ENCODE data around the gene NLN. TPM values are rescaled to one million over a fixed set of nuclear protein-coding genes. Genes with fewer than 3 reads are reported as not detected.

NLN gene
- total RNA-seq, 2 experiments from 2014 or later, result 1.4 to 2.5 TPM

DNA sequence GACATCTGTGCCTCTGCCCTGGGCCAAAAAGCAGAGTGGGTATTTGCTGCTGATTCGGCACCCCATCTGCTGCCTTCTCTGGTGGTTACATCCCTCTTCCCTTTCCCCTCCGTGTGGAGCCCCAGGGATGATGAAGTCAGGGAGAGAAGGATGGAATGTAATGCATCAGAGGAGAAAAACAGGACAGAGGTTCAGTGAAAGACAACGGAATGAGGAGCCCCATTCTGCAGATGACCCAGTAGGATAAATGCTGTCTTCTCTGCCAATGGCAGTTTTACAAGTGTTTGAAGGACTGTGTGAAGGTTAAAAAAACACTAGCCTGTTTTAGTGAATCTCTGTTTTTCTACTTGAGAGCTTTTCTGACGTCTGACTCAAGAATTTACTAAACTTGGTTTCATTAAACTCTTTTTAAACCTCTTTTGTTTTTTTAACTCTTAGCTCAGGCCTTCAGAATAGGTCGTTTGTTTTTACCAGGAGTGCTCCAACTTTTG, 86.3 kb downstream of the NLN start:
- intact Hi-C loops (cut with DNase I, micrococcal nuclease), result loop anchor here in 1 of 2 experiments (10.0 kb wide), 1 partner anchor 117 kb away; the partner anchor contains the start of gene ERBIN
- no peak overlapping the region for H3K27ac Mint-ChIP-seq
- DNase-seq (no peak), ATAC-seq (ENCODE audit: poor library complexity) (no peak)
- ChIA-PET POLR2A (no interaction called here), CTCF (interaction anchor here (1.2 kb wide), 1 partner anchor 10 kb away, joined by 5 read pairs; no protein-coding TSS in a partner anchor)
- H3K4me3 Mint-ChIP-seq, result no peak overlapping the region
- no peak overlapping the region for H3K4me3 ChIP-seq (ENCODE audit: low read length)
- no peaks in the 10 kb centered on the region for H3K9me3 Mint-ChIP-seq
- no peaks in the 10 kb centered on the region for H3K36me3 ChIP-seq (ENCODE audit: insufficient read depth, low read length)
- no peaks in the 10 kb centered on the region for H3K27me3 ChIP-seq (ENCODE audit: control insufficient read depth in 1 of 2, insufficient read depth in 2 of 2, low read length in 2 of 2)
- H3K27ac ChIP-seq (ENCODE audit: low read depth in 1 of 2, low read length in 2 of 2), result no peak overlapping the region
- no peaks in the 10 kb centered on the region for H3K27me3 Mint-ChIP-seq
- H3K4me1 ChIP-seq (ENCODE audit: insufficient read depth, low read length), result peaks cover 9% of the 10 kb centered on the region
- TF ChIP-seq, protein P1, sequence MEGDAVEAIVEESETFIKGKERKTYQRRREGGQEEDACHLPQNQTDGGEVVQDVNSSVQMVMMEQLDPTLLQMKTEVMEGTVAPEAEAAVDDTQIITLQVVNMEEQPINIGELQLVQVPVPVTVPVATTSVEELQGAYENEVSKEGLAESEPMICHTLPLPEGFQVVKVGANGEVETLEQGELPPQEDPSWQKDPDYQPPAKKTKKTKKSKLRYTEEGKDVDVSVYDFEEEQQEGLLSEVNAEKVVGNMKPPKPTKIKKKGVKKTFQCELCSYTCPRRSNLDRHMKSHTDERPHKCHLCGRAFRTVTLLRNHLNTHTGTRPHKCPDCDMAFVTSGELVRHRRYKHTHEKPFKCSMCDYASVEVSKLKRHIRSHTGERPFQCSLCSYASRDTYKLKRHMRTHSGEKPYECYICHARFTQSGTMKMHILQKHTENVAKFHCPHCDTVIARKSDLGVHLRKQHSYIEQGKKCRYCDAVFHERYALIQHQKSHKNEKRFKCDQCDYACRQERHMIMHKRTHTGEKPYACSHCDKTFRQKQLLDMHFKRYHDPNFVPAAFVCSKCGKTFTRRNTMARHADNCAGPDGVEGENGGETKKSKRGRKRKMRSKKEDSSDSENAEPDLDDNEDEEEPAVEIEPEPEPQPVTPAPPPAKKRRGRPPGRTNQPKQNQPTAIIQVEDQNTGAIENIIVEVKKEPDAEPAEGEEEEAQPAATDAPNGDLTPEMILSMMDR (IDR thresholded peaks at IDR 0.05), result no peak
- peaks cover 5% of the 10 kb centered on the region for H3K36me3 Mint-ChIP-seq (ENCODE audit: low read depth)
- H3K4me1 Mint-ChIP-seq (ENCODE audit: low read depth), result peaks cover 37% of the 10 kb centered on the region
- H3K9me3 ChIP-seq (ENCODE audit: control insufficient read depth in 1 of 2, insufficient read depth in 1 of 2, low read length in 2 of 2), result peaks cover 0 to 4% of the 10 kb centered on the region in 2 experiments

DNA sequence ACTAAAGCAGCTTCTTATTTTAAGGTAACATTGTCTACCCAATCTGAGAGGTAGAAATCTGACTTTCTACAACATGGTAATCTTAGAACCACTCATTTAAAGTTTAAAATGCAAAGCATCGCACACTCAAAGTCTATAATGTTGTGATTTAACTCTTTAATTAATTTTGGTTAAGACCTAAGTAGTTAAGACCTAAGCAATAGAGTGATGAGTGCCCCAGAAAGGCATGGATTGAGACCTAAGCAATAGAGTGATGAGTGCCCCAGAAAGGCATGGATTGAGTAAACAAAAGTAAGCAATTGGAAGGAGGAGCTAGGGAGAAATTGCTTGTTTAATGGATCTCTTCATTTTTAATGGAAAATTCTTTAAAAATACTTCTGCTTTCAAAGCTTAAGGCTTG, 86.8 kb downstream of the NLN start:
- Histone ChIP-seq H3K9me3 (ENCODE audit: control insufficient read depth in 1 of 2, insufficient read depth in 1 of 2, low read length in 2 of 2) (no peaks in the 10 kb centered on the region), H3K36me3 (ENCODE audit: insufficient read depth, low read length) (no peaks in the 10 kb centered on the region), H3K4me3 (ENCODE audit: low read length) (no peak overlapping the region), H3K27ac (ENCODE audit: low read depth in 1 of 2, low read length in 2 of 2) (no peak overlapping the region), H3K4me1 (ENCODE audit: insufficient read depth, low read length) (peaks cover 4% of the 10 kb centered on the region), H3K27me3 (ENCODE audit: control insufficient read depth in 1 of 2, insufficient read depth in 2 of 2, low read length in 2 of 2) (no peaks in the 10 kb centered on the region)
- peaks cover 3% of the 10 kb centered on the region for H3K36me3 Mint-ChIP-seq (ENCODE audit: low read depth)
- ATAC-seq (ENCODE audit: poor library complexity) (no peak), DNase-seq (no peak)
- no peak overlapping the region for H3K4me3 Mint-ChIP-seq
- no peaks in the 10 kb centered on the region for H3K27me3 Mint-ChIP-seq
- CTCF ChIA-PET, result no interaction called here
- intact Hi-C loops (cut with DNase I, micrococcal nuclease), result loop anchor here in 1 of 2 experiments (10.0 kb wide), 1 partner anchor 116 kb away; the partner anchor contains the start of gene ERBIN
- POLR2A ChIA-PET, result interaction anchor here (0.6 kb wide), 1 partner anchor 23 kb away, joined by 3 read pairs; no protein-coding TSS in a partner anchor
- TF ChIP-seq, protein P1 (IDR thresholded peaks at IDR 0.05), result no peak
- no peak overlapping the region for H3K27ac Mint-ChIP-seq
- H3K9me3 Mint-ChIP-seq, result no peaks in the 10 kb centered on the region
- peaks cover 35% of the 10 kb centered on the region for H3K4me1 Mint-ChIP-seq (ENCODE audit: low read depth)

DNA sequence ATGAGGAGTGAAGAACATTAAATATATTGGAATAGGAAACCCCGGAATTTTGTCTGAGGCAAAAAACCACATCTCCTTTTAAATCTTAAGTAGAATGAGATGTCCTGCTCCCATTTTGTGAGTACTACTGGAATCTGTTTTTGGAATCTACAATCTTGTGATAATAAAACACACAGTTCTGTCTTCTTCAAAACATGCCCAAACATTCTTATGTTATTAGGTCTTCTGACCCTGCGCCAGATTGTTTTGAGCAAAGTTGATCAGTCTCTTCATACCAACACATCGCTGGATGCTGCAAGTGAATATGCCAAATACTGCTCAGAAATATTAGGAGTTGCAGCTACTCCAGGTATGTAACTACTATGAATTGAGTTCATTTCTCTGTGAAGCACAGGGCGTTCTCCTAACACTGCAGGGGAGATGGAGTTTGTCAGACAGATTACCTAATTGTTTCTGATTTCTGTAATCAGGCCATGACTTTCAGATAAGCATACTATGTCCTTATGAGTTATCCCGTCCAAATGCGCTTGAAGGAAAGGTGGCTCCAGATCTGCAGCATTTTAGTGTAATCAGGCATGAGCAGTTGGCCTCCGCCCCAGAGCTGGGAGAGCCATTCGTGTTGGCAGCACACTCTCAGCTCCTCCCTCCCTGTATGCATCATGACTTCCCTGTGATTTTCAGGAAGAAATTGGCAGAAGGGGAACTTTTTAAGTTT, 88.0 kb downstream of the NLN start:
- intact Hi-C loops (cut with DNase I, micrococcal nuclease), result loop anchor here in 1 of 2 experiments (10.0 kb wide), 1 partner anchor 115 kb away; the partner anchor contains the start of gene ERBIN
- CTCF ChIA-PET, result no interaction called here
- H3K4me3 Mint-ChIP-seq, result no peak overlapping the region

More for the DNA sequence above, 88.0 kb downstream of the NLN start:
- TF ChIP-seq, protein P1 (IDR thresholded peaks at IDR 0.05), result no peak
- Histone ChIP-seq H3K4me3 (ENCODE audit: low read length) (no peak overlapping the region), H3K9me3 (ENCODE audit: control insufficient read depth in 1 of 2, insufficient read depth in 1 of 2, low read length in 2 of 2) (no peaks in the 10 kb centered on the region), H3K36me3 (ENCODE audit: insufficient read depth, low read length) (no peaks in the 10 kb centered on the region), H3K27me3 (ENCODE audit: control insufficient read depth in 1 of 2, insufficient read depth in 2 of 2, low read length in 2 of 2) (no peaks in the 10 kb centered on the region), H3K4me1 (ENCODE audit: insufficient read depth, low read length) (no peaks in the 10 kb centered on the region), H3K27ac (ENCODE audit: low read depth in 1 of 2, low read length in 2 of 2) (no peak overlapping the region)
- no peak for DNase-seq
- H3K27ac Mint-ChIP-seq, result no peak overlapping the region
- H3K36me3 Mint-ChIP-seq (ENCODE audit: low read depth), result no peaks in the 10 kb centered on the region
- no peak for ATAC-seq (ENCODE audit: poor library complexity)
- peaks cover 31% of the 10 kb centered on the region for H3K4me1 Mint-ChIP-seq (ENCODE audit: low read depth)
- H3K27me3 Mint-ChIP-seq, result no peaks in the 10 kb centered on the region
- POLR2A ChIA-PET, result no interaction called here
- no peaks in the 10 kb centered on the region for H3K9me3 Mint-ChIP-seq

Data from CD4-positive, alpha-beta T cell (primary cell).